ENCODE data around the gene PHLDB2. TPM values are rescaled to one million over a fixed set of nuclear protein-coding genes. Genes with fewer than 3 reads are reported as not detected.

PHLDB2 gene
- total RNA-seq, 1 experiment from 2014 or later, result 143 TPM

Other genes with a start within 250 kb of the PHLDB2 start
- 13.9 TPM for gene PLCXD2, start 184.6 kb upstream of the PHLDB2 start, total RNA-seq (2021; ENCODE audit: unreplicated experiment)
- 295 TPM for gene ABHD10, start 119.8 kb downstream of the PHLDB2 start, total RNA-seq (2021; ENCODE audit: unreplicated experiment)
- 0.64 TPM for gene TAGLN3, start 139.7 kb downstream of the PHLDB2 start, total RNA-seq (2021; ENCODE audit: unreplicated experiment)
- not detected for gene TMPRSS7, start 175.5 kb downstream of the PHLDB2 start, total RNA-seq (2021; ENCODE audit: unreplicated experiment)
- 14.3 TPM for gene C3orf52, start 227.1 kb downstream of the PHLDB2 start, total RNA-seq (2021; ENCODE audit: unreplicated experiment)